GM11168 (cell line): ENCODE data around the gene FABP2.
"Not testable (repeated sequence)": the region's sequence is repeated elsewhere in the genome, so short reads cannot be mapped to it uniquely, and the experiment has no call there.

ENCODE experiments used
- in situ Hi-C: fragments of 300-500 bp; cut with MboI; formaldehyde crosslinking; loops from one replicate; pipeline ENCODE4 v1.12.0; 2022; ENCODE audit warnings: low sequenced_read_pairs; ENCODE audit not compliant: unreplicated experiment

Gene FABP2

DNA sequence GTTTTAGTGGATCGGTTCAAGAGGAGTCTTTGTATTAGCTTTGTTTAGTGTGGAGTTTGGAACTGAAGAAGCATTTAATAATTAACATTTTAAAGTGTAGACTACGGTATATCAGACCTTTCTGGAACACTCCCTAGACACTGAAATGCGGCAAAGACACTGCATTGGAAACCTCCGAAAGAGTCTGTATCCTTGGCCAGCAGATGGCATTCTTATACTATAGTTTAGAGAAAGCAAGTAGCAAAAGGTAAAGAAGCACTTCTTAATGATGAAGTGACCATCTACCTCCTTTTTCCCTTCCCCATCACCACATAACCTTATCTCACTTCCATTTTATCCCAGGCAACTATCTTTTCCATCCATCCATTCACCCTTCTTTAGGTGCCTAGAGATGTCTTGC is 7.6 kb downstream of the FABP2 start:
- in situ Hi-C loops = loop anchor here (10.0 kb wide), 1 partner anchor 180 kb away; no protein-coding TSS in a partner anchor

- in situ Hi-C loops = loop anchor here (10.0 kb wide), 1 partner anchor 182 kb away; no protein-coding TSS in a partner anchor
Observed at GRCh38 chr4:119313237-119313636, 8.7 kb downstream of the FABP2 start.

DNA sequence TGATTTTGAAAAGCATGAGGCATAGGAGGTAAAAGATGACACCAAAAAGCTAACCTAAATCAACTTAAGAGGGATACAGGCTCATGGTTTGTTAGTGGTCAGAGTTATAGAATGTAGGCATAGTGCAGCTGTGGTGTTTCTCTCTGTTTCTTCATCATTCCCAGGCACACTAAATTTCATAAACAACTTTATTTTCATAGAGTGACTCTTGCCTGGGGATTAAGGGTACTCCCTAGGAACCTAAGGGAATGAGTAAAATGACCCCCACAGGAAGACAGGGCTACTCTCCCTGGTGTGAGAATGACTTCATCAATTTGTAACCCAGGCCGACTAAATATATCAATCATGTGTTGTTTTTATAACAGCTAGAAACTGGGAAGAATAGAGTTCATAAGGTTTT is 11.1 kb downstream of the FABP2 start:
- in situ Hi-C loops = loop anchor here (10.0 kb wide), 1 partner anchor 184 kb away; no protein-coding TSS in a partner anchor

- in situ Hi-C loops = loop anchor here (10.0 kb wide), 1 partner anchor 747 kb away; no protein-coding TSS in a partner anchor
Observed at GRCh38 chr4:119307606-119308005, 14.3 kb downstream of the FABP2 start.

- in situ Hi-C loops = loop anchor here (10.0 kb wide), 1 partner anchor 750 kb away; no protein-coding TSS in a partner anchor
Observed at GRCh38 chr4:119304431-119304830, 17.5 kb downstream of the FABP2 start.

DNA sequence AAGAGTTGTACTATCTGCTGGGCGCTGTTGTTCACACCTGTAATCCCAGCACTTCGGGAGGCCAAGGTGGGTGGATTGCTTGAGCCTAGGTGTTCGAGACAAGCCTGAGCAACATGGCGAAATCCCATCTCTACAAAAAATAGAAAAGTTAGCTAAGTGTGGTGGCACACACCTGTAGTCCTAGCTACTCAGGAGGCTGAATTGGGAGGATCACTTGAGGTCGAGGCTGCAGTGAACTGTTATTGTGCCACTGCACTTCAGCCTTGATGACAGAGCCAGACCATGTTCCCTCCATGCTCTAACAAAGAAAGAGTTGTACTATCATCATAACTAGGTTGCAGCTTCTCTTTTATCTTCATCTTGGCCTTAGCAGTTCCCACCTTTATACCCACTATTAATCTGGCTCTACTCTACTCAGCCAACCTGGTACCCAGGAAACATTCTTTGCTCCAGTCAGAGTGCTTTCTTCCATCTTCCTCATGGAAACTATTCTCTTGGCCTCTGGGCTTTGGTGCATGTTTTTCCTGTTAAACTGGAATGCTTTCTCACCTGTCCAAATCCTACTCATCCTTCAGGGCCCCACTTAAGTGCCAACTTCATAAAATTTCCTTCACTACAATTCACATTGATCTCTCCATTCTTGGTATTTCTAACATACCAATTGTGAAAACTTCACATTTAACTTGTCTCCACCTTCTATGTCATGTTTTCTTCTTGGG is 18.2 kb downstream of the FABP2 start:
- in situ Hi-C loops = loop anchor here (10.0 kb wide), 1 partner anchor 751 kb away; no protein-coding TSS in a partner anchor

- in situ Hi-C loops = loop anchor here (10.0 kb wide), 1 partner anchor 753 kb away; no protein-coding TSS in a partner anchor
Observed at GRCh38 chr4:119302073-119302832, 19.7 kb downstream of the FABP2 start.

DNA sequence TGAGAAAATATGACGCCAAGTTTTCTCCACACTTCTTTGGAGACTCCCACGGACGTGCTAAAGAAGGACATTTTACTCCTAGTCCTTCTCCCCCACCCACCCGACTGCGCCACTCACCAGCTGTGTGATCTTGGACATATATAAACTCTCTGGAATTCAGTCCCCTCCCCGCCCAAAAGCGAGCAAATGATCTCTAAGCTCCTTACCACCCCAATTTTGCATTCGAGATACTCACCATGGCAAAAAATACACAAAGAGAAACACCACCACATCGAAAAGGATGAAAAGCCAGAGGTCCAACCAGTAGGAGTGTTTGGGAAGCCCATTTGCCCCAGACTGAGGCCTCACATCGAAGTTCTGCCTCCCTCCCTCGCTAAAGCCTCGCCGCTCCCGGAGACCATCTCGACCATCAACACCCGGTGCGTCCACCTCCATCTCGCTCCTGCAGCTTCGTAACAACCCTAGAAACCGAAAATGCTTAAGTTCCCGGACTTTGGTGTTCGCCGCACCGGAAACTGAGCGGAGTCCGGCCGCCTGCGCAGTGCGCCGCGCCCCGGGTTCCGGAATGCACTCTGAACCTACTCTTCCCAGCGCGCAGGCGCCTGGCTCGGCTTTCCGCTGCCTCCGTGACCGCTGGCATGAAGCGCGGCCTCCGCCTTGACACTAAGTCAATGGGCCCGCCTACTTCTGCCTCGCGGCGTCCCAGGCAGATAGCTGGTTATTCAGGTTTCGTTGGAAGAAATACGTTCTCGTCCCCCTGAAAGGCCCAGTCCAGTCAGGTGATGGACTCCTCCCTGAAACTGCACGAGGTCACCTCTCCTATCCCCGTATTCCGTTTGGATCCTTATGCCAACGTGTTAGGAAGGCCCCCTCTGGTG is 21.6 kb downstream of the FABP2 start:
- in situ Hi-C loops = loop anchor here (10.0 kb wide), 1 partner anchor 754 kb away; no protein-coding TSS in a partner anchor

DNA sequence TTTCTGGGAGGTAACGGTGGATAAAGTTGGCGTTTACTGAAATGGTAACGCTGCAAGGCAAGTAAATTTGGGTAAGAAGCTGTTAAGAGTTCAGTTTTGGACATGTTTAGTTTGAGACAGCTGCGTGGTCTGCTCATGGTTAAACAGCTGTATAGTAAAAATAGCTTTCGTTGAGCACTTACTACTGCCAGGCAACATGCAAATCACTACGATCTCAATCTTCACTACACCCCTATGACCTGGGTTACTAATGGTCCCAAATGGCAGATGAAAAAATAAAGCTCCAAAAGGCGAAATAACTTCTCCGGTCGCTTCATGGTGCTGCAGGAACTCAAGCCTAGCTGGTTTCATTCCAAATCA is 22.2 kb downstream of the FABP2 start:
- in situ Hi-C loops = loop anchor here (10.0 kb wide), 2 partner anchors 315 to 755 kb away; no protein-coding TSS in a partner anchor

- in situ Hi-C loops = loop anchor here (10.0 kb wide), 1 partner anchor 314 kb away; no protein-coding TSS in a partner anchor
Observed at GRCh38 chr4:119299260-119299671, 22.7 kb downstream of the FABP2 start.

DNA sequence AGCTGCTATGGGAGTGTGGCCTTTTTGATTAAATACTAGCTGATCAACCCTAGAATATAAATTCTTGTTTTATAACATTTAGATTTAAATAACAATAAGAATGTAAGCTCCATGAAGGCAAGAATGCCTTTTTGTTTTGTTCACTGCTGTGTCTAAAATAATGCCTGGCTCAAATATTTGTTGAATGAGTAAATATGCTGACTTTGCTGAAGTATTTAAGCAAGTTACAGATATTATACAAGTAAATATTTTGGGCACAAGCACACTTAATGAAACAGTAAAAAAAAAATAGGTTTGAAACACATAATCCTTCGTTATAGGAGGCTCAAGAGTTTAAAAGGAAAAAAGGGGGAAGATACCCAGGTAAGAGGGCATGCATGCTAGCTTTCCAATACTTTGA is 24.1 kb downstream of the FABP2 start:
- in situ Hi-C loops = loop anchor here (10.0 kb wide), 1 partner anchor 313 kb away; no protein-coding TSS in a partner anchor

- in situ Hi-C loops = loop anchor here (10.0 kb wide), 1 partner anchor 312 kb away; no protein-coding TSS in a partner anchor
Observed at GRCh38 chr4:119296356-119296755, 25.6 kb downstream of the FABP2 start.

DNA sequence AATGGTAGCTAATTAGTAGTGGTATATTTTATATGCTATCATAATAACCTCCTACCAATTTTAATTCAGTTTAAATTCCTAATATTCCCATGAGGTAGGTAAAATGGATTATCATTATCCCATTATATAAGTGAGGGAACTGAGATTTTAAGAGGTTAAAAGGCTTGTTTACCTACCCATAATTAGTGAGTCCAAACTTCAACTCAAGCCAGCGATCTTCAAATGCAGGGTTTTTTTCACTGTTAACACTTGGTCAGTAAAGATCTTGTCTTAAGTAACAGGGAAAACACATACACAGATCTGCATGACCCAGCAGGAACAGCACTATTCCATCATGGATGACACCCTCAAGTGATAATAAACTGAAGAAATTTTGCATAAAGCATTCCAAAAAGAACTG is 31.3 kb downstream of the FABP2 start:
- in situ Hi-C loops = loop anchor here (5.0 to 10.0 kb wide), 2 partner anchors 248 to 306 kb away; no protein-coding TSS in a partner anchor

GRCh38 chr4:119289313-119289712 is 32.6 kb downstream of the FABP2 start:
- in situ Hi-C loops = no loop called here

- in situ Hi-C loops = no loop called here
Observed at GRCh38 chr4:119286377-119287002, 35.4 kb downstream of the FABP2 start.

DNA sequence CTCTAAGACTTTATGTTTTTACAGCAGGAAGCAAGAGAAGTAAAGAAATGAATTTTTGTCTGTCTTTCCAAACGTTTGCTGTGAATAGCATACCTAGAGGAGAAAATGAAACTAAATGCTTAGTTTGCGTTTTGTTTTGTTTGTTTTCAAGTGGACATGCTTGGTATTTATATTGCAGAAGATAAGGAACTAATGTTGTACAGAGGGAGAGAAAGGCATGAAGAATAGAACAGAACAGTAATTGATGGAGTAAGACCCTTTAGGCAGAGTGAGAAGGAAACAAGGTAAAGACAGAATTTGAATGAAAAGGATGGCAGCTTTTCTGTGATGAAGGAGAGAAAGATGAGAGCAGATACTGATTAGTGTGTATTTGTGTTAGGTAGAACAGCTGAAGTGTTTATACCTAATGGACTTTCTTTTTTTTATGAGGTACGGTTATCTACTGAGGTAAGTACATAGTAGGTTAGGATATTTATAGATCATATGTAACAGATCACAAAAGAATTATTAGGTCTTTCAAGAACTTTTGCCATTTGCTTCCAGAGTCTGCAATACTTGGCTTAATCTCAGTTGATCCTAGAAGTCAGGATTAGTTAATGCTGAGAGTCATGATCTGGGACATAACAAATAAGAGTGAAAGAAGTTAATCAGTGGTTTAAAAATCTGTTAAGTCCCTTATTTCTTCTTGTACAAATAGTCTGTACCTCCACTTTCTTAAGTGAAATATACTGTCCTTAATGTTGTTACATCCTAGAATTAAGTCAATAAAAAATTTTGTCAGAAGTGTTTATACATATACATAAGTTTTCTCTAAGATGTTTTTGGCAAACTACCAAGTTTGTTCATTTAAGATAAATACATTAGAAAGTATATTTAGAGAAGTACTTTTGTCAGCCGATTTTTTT is 36.8 kb downstream of the FABP2 start:
- in situ Hi-C loops = no loop called here

- in situ Hi-C loops = no loop called here
Observed at GRCh38 chr4:119281393-119281792, 40.5 kb downstream of the FABP2 start.

- in situ Hi-C loops = not testable (repeated sequence)
Observed at GRCh38 chr4:119279945-119280344, 42.0 kb downstream of the FABP2 start.
